GM19099 (cell line): Measurements from ENCODE around the gene PPP1R13B.

Experiments used
- POLR2A ChIP-seq: IDR thresholded peaks from 3 replicates; pipeline ENCODE4 v1.6.1; 2011; ENCODE audit warnings: low read depth; ENCODE audit not compliant: insufficient read length; ENCODE audit errors: extremely low read depth

PPP1R13B gene

GRCh38 chr14:103856105-103856504, 8.7 kb upstream of the PPP1R13B start:
- TF ChIP-seq POLR2A, result no peak

- TF ChIP-seq POLR2A, result no peak
Observed at GRCh38 chr14:103855734-103856095, 8.3 kb upstream of the PPP1R13B start.

- no peak for TF ChIP-seq POLR2A
Observed at GRCh38 chr14:103854822-103855733, 7.7 kb upstream of the PPP1R13B start.

GRCh38 chr14:103854017-103854808, 6.8 kb upstream of the PPP1R13B start:
- TF ChIP-seq POLR2A, result no peak

GRCh38 chr14:103849151-103849886, 1.9 kb upstream of the PPP1R13B start:
- TF ChIP-seq POLR2A, result no peak

- no peak for TF ChIP-seq POLR2A
Observed at GRCh38 chr14:103848175-103849077, 1.1 kb upstream of the PPP1R13B start.

GRCh38 chr14:103846543-103847450, 578 bp downstream of the PPP1R13B start:
- no peak for TF ChIP-seq POLR2A

GRCh38 chr14:103846097-103846496, 1.3 kb downstream of the PPP1R13B start:
- TF ChIP-seq POLR2A, result no peak

- no peak for TF ChIP-seq POLR2A
Observed at GRCh38 chr14:103845327-103845726, 2.0 kb downstream of the PPP1R13B start.

- no peak for TF ChIP-seq POLR2A
Observed at GRCh38 chr14:103840014-103840413, 7.4 kb downstream of the PPP1R13B start.

- no peak for TF ChIP-seq POLR2A
Observed at GRCh38 chr14:103839579-103839978, 7.8 kb downstream of the PPP1R13B start.

GRCh38 chr14:103838117-103838516, 9.3 kb downstream of the PPP1R13B start:
- no peak for TF ChIP-seq POLR2A
